NCI-H2081 (cell line): Measurements from ENCODE around the gene SZT2.
"Not testable (repeated sequence)": the region's sequence is repeated elsewhere in the genome, so short reads cannot be mapped to it uniquely, and the experiment has no call there.

Experiments used
- DNase-seq, 2 experiments: peaks; one replicate each; lab custom pipeline; 2025; lab: John Stamatoyannopoulos, UW

Gene SZT2

DNA sequence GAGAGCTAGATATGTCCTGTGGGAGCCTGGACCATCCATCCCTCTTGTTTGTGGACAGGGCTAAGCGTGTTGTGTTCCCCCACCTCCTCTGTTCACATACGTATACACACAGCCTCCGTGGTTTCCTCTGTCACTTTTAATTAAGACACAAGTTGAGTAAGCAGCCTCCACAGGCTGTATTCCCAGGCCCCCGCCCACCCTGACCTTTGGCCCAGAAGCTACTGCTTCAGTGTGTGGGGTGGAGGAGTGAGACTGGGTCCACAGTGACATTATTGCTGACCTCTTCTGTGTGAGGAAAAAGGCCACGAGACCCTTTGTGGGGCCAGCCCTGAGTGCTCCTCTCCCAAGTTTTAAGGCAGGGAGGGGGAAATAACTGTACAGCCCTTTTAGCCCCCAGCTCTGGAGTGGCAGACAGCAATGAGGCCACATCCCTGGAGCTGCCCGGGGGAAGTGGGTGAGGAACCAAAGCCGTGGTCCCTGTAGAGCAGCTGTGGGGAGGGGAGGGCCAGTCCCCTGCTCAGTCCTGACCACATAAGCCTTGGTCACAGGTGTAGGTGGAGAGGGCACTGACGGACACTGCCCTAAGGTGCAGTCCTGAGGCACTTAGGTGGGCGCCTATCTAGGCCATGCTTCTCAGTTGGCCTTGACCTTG lies 26.3 kb upstream of the SZT2 start:
- no peak for DNase-seq

DNA sequence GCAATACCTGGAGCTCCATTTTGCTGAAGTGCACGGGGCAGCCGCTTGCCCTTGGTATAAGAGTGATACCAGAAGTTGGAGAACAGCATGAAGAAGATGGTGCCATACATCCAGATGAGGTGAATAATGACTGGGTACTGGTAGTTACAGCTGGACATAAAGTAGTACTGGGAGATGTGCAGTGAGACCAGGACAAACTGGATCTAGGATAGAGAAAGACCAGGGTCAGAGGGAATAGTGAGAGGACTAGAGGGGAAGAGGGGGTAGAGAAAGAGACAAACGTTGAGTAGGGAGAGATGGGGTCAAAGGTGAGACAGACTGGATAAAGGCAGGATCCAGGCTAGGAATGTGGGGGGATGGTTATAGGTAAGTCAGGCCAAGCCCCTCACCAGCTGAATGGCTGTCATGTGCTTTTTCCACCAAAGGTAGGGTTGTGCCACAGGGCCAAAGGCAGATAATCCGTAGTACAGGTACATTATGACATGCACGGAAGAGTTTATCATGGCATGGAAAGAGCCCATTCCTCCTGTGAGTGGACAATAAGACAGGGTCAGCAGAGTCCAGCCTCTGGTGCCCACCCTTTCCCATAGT lies 25.7 kb upstream of the SZT2 start:
- DNase-seq, result no peak

DNA sequence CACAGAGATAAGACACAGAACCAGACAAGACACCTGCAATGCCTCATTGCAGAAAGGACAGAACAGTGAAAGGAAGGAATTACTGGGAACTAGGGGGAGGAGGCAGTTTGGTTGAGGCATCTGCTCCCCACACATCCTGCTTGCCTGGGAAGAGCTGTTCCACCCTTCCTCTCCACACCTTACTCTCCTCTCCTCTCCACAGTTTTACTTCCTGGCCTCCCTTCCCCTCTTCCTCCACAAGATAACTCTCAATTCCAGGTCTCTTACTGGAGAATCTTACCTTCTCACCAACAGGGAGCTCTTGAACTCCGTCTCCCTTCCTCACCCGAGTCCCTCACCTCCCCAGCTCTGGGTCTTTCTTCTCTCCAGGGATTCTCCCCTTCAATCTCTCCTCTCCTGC lies 24.0 kb upstream of the SZT2 start:
- DNase-seq, result no peak

DNA sequence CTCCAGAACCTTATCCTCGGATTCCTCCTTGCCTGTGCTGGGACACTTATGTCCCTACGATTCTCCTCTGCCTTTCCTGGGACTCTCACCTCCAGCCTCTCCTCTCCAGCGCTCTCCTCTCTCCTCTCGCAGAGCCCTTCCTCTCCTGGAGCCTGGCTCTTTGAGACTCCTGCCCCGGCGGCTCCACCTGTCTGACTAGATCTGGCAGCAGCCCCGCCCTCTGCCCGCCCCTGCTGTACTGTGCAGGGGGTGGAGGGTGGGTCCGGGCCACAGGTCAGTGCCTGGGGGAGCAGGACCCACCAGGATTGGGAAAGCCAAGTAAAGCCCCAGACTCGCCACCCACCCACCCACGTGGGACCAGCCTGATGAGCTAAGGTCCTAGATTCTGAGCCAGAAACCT lies 23.5 kb upstream of the SZT2 start:
- DNase-seq, result peak in 1 of 2 experiments; percentile 27

DNA sequence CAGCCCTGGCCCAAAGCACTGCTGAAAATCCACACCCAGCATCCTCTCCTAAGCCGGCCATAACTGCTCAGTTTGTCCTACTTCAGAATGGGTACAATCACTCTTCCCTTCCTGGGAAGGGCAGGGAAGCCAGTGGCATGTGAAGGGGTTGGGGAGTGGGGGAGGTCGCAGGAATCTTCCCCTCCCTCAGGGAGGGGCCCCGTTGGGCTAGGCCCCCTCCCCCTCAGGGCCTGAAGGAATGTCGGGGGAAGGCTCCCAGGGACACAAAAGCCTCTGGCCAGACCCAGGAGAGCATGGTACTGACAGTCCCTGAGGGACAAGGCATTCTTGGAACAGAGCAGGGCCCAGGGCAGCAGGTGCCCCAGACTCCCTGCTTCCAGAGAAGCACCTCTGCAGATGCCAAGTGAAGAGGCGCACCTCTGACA lies 23.1 kb upstream of the SZT2 start:
- DNase-seq, result no peak

DNA sequence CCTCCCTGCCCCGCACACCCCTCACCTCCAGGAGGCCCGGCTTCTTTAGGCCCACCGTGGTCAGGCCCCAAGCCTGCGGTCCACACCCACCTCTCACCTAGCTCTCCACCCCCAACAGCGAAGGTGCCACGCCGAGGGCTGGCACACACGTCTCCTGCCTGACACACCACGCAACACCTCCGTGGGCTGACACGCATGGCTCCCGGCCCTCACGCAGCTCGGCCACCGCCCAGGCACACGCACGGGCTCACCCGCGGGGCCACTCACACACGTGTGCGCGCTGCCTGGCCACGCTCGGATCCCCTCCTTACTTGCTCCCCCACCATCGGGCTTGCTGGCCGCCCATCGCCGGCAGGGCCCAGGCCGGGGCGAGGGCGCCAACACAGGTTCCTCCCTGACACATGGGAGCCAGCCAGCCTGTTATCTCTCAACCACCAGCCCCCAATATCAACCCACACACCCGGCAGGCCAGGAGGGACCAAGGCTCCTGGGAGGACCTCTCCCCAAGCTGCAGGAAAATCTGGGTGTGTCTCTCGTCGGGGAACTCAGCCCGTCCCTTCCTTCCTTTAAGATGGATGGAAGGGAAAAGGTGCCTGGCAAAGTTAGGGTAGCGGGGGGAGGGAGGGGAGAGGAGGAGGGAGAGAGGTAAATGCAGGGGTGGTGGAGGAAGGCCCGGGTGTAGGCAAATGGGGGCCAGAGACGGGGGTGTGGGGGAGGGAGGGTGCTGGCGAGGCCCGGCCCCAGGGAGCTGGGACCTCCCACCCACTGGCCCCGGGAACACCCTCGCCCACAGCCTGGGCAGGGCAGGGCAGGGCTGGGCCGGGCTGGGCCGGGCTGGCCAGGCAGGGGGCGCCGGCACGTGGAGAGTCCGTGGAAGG lies 22.4 kb upstream of the SZT2 start:
- no peak for DNase-seq

DNA sequence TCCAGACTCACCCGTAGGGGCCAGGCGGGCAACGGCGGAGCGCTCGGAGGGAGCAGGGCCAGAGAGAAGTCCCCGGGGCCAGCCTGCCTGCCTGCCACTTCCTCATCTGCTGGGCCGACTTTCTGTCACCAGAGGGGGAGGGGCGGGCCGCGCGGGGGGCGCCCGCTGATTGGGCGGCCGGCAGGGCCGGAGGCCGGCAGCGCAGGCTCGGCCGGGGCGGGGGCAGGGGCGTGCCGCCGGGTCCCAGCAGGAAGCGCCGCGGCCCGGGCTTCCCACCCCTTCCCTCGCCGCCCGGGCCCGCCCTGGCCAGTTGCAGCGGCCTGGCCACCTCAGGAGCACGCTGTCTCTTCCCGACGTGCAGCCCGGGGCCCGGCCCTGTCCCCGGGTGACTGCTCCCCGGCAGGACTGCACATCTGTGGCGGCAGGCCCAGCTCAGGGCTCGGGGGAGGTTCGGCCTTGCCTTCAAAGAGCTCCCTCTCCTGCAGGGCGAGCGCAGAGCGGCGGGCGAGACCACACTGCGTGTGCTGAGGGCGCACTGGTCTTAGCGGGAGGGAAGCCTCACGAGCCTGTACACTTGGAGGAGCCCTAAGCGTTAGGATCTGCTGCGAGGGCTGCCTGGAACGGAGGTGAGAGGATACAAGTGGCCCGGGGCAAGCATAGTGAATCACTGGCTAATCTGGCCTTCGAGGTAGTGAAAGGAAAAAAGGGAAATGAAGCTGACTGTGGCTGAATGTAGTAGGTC lies 21.6 kb upstream of the SZT2 start, which contains the start of gene ELOVL1:
TSS of gene ELOVL1 (minus strand) at position 108 of the 742 bp plus-strand sequence. CDS start 2,402 bp downstream, outside the sequence.
- DNase-seq, result peak; percentile 93

DNA sequence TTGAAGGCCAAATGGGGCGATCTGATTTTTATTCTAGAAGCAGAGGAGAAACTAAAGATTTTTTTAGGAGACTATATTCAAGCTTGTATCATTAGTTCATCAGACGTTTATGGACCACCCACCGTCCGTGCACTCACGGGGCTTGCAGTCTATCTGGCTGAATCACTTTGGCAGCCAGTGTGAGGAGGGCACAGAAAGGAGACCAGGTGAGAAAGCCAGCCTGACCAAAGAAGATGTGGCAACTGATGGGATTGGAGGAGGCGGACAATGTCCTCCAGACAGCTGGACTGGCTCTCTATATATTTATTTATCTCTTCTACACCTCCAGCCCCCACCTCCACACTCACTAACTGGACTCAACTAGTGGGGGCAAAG lies 21.1 kb upstream of the SZT2 start:
- DNase-seq, result no peak

DNA sequence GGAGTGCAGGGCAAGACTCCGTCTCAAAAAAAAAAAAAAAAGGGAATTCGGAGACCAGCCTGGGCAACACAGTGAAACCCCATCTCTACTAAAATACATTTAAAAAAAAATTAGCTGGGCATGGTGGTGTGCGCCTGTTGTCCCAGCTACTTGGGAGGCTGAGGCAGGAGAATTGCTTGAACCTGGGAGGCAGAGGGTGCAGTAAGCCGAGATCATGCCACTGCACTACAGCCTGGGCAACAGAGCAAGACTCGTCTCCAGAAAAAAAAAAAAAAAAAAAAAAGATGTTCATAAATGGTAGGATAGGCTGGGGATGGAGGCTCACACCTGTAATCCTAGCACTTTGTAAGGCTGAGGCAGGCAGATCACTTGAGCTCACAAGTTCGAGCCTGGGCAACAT lies 19.9 kb upstream of the SZT2 start:
- DNase-seq, result not testable (repeated sequence)

DNA sequence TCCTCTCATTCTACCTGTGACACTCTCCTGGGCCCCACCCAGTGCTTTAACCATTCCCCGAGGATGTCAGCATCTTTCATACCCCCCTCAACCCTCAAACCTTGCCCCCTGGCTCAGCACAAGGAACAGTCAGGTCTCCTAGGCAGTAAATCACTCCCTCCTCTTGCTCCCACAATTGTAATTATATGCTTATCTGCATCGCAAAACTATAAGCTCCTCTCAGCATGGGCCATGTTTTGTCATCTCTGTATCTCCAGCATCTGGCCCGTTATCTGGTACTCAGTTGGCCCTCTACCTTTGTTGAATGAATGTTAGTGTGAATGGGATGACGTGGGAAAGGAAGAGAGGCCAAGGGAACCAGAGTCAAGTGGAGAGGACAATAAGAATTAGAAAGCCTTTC lies 19.1 kb upstream of the SZT2 start:
- DNase-seq, result no peak

DNA sequence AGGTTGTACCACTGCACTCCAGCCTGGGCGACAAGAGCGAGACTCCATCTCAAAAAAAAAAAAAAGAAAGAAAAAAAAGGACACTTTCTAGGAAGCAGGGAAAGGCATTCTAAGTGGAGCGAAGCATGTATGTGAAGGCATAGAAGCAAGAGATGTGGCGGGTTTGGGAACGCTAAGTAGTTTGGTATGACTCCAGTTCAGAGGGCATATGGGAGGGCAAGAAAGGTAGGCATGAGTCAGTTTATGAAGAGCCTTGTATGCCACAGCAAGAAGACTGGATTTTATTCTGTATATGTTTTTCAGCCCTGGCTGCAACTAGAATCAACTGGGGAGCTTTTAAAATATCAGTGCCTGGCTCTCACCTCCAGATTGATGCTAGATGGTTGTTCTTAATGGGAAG lies 17.5 kb upstream of the SZT2 start:
- DNase-seq, result no peak

DNA sequence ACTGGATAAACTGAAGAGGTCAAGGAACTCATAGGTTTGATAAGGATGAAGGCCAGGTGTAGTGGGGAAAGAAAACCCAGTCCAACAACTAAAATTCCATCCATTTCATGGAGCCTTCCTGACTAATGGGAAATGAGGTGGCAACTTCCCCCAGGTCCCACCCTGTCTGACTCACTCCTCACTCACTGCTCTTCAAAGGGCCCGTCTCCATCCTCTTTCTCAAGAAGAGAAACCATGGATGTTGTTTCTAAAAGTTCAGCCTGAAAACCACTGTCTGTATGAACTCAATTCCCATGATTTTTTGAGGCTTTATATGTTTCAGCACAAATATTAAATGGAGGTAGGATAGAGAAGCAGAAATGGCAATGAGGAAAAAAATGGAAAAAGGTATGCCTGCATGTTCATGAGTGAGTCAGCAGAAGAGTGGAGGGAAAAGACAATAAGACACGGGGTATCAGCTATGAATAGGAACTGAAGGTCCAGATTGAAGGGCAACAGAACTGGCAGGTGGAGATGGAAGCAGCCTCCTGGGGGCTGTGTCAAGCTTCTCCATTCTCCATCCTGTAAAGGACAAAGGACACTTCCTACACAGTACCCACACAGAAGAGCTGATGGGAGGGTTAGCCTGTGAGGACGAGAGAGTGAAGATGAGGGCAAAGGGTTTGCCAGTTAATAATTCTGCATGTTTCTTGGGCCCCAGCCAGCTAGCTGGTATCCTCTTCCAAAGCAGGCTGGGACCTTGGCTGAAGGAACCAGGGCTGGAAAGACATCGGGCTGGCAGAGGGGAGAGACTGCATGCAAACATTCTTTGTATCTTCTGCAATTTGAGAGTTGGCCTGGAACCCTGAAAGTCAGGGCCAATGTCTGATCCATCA lies 16.4 kb upstream of the SZT2 start:
- DNase-seq, result no peak

DNA sequence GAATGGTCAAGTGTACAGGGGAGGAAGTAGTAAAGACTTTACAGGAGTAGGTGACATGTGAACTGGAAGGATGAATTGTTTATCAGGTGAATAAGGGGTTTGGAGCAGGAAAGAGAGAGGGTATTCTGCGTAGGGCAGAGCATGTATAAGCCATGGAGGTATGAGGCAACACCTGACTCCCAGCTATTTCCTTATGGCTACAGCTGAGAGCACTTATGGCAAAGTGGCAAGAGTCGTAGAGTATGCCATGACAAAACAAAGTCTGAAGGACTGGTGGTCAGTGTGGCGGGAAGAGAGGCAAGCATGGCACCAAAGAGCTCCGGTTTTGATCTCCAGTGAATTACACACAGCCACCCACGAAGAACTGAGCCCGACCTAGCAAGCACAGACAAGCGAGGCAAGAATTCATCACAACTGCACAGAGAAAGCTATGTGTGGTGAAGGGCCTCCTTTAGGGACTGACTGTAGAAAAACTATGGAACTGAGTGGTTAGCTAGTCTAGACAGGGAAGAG lies 12.9 kb upstream of the SZT2 start:
- DNase-seq, result no peak

DNA sequence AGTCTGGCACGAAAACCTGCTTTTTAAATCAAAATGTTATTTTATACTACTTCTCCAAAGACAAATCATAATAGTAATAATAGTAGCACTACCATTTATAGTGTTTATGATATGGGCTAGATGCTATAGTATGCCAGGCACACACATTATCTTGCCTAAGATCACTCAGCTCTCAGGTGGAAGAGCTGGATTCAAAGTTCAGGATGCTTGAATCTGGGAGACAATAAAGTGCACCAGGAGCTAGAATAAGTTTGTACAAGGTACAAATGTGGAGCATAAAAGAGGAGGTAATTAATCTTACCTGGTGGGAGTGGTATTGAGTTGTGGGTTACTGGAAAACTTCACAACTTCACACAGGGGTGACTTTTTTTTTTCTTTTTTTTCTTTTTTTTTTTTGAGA lies 11.9 kb upstream of the SZT2 start:
- no peak for DNase-seq

DNA sequence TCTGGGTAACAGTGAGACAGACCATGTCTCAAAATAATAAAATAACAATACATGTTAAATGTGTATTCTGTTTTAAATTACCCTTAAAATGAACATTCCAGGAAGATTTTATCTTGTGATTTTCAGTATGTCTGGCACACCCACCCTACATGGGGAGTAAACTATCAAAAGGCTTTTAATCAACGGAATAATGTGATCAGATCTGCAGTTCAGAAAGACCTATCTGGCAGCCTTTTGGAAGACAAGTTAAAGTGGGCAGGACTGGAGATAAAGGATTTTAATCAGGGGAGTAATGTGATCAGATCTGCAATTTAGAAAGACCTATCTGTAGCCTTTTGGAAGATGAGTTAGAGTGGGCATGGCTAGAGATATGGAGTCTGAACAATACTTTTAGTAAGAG lies 10.2 kb upstream of the SZT2 start:
- DNase-seq, result no peak

DNA sequence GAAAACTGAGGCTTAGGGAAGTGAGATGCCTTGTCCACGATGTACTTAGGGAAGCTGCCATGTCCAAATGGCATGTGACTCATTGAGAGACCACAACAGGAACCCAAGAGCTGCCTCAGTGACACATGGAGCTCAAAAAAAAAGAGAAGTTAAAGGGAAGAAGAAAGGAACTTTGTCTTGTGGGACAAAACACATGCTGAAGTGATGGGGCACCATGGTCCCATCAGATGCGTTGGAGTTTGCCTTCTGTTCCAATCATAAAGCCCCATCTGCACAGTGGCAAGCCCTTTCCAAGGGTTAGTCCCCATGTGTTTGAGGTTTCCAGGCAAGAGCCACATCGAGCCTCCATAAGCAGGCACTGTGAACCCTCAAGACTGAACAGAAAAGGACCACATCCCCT lies 8.1 kb upstream of the SZT2 start:
- DNase-seq, result no peak

DNA sequence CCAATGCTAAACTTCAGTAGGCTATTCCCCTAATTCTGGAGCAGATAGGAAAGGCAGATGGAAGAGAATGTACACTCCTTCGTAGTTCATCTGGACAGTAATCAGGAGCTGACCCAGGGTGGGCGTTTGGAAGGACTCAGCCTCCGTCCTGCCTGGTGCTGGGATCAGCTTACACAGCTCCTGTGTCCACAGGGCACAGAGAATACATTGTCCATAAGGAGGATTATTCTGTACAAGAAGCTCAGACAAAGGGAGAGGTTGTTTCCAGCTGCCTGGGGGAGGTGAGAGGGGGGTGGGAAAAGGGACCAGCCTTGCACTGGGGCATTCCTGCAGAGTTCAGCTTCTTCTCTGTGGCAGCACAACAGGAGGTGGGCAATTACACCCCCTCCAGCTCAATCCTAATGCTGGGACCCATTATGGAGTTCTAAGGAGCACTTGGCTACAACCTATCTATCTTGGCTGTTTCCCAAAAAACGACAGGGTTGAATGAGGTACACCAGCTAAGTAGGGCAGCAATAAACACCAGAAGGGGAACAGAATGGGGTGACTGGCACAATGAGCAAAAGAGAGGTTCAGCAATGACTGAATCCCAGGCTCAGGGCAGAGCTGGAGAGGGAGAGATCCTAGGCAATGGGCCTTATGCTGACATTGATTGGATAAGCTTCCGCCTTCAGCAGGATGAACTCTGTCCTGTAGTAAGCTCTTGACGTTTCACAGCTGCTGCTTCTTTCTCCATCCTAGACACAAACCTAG lies 7.5 kb upstream of the SZT2 start:
- DNase-seq, result peak in 1 of 2 experiments; percentile 44

DNA sequence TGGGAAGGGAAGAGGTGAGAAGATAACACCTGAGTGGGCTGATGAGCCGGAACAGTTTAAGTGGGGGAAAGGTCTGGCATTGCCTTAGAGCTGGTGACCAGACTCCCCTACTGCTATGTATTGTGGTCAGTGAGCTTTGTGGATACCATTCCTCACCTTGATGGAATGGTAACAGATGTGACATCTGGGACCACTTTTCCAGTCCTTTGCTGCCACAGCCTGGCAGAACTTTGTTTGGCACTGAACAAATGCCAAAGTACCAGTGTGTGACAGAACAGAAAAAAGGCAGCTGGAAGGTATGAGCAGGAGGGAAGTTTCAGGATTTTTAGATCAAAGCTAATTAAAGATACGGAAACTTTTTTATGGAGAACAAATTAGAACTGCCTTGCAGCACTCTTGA lies 6.2 kb upstream of the SZT2 start:
- DNase-seq, result no peak

DNA sequence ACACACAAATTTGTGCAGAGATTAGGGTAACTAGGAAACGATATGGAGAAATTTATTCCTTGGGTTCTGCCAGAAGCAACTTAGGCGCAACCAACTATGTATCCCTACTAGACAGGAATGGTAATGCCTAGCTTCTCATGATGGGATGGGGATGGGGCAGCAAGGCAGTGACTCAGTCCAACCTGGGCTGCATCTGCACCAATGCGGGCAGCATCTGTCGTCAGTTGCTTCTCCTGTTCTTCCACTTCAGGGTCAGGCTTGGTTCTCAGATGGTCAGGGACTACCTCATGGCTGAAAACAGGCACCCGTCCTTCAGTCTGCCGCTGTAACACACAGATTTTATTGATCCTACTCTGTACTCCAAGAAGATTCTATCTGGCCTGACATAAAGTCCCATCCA lies 3.0 kb upstream of the SZT2 start:
- no peak for DNase-seq

DNA sequence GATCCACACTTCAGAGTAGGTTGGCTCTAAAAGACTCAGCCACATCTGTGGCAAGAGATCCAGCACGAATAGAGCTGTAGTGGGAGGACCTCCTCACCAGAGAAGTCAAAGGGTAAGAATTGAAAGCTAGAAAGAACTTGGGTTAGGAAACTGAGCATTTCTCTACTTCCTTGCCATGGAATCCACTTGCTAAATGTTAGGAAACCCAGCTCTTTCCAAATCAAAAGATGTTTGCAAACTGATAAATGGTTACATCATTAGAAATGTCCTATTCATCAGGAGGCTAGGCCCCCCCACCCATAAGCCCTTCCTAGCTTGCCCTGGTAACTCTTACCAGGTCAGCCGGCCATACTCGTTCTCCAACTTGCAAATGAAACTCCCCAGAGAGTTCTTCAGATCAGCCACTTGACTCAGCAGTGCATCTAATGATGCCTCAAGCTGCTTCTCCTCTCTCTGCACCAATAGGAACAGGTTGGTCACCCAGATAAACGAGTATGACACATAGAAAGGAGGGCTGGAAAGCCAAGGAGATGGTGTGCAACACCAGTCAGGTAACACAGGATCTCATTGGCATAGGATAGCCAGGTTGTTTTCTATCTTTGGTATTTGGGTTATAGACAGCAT lies 1.6 kb upstream of the SZT2 start:
- no peak for DNase-seq
